Osteocyte (in vitro differentiated cells): ENCODE measurements around the gene ZBTB18. TPM values are rescaled to one million over a fixed set of nuclear protein-coding genes. Genes with fewer than 3 reads are reported as not detected.
"Not testable (repeated sequence)": the region's sequence is repeated elsewhere in the genome, so short reads cannot be mapped to it uniquely, and the experiment has no call there.

Source experiments
- DNase-seq: peaks from one replicate; pipeline ENCODE4 v3.0.0; 2021; ENCODE audit warnings: mixed read lengths; ENCODE audit not compliant: unreplicated experiment; ENCODE audit errors: extremely low spot score
- H3K27ac Mint-ChIP-seq: one replicate; pipeline ENCODE4 v1.8.0; 2021; ENCODE audit warnings: mild to moderate bottlenecking, mixed read lengths; ENCODE audit not compliant: unreplicated experiment
- H3K27me3 Mint-ChIP-seq: one replicate; pipeline ENCODE4 v1.8.0; 2021; ENCODE audit warnings: mixed read lengths; ENCODE audit not compliant: unreplicated experiment
- H3K36me3 Mint-ChIP-seq: one replicate; pipeline ENCODE4 v1.8.0; 2021; ENCODE audit warnings: mixed read lengths; ENCODE audit not compliant: unreplicated experiment
- H3K4me1 Mint-ChIP-seq: one replicate; pipeline ENCODE4 v1.8.0; 2021; ENCODE audit warnings: mixed read lengths; ENCODE audit not compliant: unreplicated experiment
- H3K4me3 Mint-ChIP-seq: one replicate; pipeline ENCODE4 v1.8.0; 2021; ENCODE audit warnings: mild to moderate bottlenecking, moderate library complexity, mixed read lengths; ENCODE audit not compliant: unreplicated experiment
- H3K9me3 Mint-ChIP-seq: one replicate; pipeline ENCODE4 v1.8.0; 2021; ENCODE audit warnings: mixed read lengths; ENCODE audit not compliant: unreplicated experiment
- total RNA-seq: library from RNA; stranded (reverse); gene quantifications from 2 replicates; pipeline ENCODE4 v1.2.1, GENCODE V29; 2021
- TF ChIP-seq, protein P1 (sequence below): fragments of 200-600 bp; sonication (generic); IDR thresholded peaks from 2 replicates; pipeline ENCODE4 v1.5.0; 2021; ENCODE audit warnings: antibody characterized with exemption, mild to moderate bottlenecking, moderate library complexity

The ZBTB18 gene
- total RNA-seq, 1 donor from 2014 or later: 24.2 TPM

DNA sequence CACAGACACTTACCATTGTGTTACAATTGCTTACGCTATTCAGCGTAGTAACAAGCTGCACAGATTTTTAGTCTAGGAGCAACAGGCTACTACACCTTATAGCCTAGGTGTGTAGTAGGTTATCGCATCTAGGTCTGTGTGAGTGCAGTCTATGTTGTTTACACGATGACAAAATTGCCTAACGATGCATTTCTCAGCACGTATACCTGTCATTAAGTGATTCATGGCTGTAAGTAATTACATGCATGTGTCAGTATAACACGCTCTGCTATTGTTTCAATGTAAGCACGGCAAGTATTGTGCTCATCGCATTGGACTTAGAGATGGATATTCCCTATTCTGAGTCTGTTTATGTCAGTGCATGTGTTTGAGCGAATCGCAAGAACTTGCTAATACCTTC, 15.7 kb upstream of the ZBTB18 start:
- H3K27me3 Mint-ChIP-seq: no peaks in the 10 kb centered on the region
- H3K27ac Mint-ChIP-seq: no peak overlapping the region
- peaks cover 1% of the 10 kb centered on the region for H3K4me1 Mint-ChIP-seq
- DNase-seq: no peak
- H3K9me3 Mint-ChIP-seq: no peaks in the 10 kb centered on the region
- no peaks in the 10 kb centered on the region for H3K36me3 Mint-ChIP-seq
- TF ChIP-seq, protein P1, sequence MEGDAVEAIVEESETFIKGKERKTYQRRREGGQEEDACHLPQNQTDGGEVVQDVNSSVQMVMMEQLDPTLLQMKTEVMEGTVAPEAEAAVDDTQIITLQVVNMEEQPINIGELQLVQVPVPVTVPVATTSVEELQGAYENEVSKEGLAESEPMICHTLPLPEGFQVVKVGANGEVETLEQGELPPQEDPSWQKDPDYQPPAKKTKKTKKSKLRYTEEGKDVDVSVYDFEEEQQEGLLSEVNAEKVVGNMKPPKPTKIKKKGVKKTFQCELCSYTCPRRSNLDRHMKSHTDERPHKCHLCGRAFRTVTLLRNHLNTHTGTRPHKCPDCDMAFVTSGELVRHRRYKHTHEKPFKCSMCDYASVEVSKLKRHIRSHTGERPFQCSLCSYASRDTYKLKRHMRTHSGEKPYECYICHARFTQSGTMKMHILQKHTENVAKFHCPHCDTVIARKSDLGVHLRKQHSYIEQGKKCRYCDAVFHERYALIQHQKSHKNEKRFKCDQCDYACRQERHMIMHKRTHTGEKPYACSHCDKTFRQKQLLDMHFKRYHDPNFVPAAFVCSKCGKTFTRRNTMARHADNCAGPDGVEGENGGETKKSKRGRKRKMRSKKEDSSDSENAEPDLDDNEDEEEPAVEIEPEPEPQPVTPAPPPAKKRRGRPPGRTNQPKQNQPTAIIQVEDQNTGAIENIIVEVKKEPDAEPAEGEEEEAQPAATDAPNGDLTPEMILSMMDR: no peak
- no peak overlapping the region for H3K4me3 Mint-ChIP-seq

DNA sequence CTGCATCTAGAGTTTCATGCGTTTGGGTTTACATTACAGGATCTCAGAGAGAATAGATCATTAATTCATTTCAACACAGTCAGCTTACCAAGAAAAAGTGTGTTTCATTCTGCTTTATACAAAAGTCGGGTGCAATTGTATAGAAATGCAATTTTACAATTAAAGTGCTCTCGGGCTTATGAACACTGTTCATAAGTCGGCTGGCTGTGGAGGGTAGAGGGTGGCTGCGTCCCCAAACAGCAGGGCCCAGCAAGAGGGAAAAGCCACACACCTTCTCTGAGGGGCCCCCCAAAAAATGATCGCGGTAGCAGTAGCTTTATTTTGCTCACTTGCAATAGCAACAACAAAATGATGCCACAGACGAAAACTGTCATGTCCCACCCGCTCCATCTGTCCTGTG, 13.8 kb upstream of the ZBTB18 start:
- H3K27ac Mint-ChIP-seq: no peak overlapping the region
- no peaks in the 10 kb centered on the region for H3K36me3 Mint-ChIP-seq
- TF ChIP-seq, protein P1: no peak
- DNase-seq: no peak
- no peak overlapping the region for H3K4me3 Mint-ChIP-seq
- H3K4me1 Mint-ChIP-seq: peaks cover 1% of the 10 kb centered on the region
- no peaks in the 10 kb centered on the region for H3K9me3 Mint-ChIP-seq
- no peaks in the 10 kb centered on the region for H3K27me3 Mint-ChIP-seq

DNA sequence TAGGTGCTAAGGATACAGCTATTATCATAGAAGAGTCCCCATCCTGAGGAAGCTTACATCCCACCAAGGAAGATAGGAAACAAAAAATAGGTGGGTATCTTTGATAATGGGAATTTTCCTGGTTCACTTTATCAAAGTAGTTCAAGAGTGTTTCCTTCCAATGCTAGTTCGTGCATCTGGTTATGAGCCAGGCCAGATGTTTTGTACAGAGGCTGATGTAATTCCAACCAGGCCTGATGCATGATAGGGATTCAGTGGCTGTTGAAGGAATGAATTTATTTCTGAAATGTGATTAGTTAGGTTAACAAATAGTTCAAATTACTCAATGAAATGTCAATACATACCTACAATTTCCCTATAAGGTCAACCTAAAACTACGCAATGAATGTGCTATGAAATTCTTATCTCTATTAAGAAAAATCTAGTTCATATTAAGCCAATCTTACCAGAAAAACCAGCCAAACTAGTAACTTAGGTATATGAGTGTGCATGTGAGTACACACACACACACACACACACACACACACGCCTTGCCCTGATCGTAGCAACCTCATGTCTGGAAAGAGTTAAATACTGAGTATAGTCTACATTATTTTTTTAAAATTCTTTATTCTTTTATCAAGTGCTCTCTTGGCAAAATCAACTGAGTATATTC, 9.5 kb upstream of the ZBTB18 start:
- Mint-ChIP-seq H3K36me3 (no peaks in the 10 kb centered on the region), H3K4me3 (no peak overlapping the region), H3K9me3 (no peaks in the 10 kb centered on the region), H3K27me3 (no peaks in the 10 kb centered on the region), H3K4me1 (peaks cover 13% of the 10 kb centered on the region), H3K27ac (no peak overlapping the region)
- DNase-seq: no peak
- TF ChIP-seq, protein P1: no peak

DNA sequence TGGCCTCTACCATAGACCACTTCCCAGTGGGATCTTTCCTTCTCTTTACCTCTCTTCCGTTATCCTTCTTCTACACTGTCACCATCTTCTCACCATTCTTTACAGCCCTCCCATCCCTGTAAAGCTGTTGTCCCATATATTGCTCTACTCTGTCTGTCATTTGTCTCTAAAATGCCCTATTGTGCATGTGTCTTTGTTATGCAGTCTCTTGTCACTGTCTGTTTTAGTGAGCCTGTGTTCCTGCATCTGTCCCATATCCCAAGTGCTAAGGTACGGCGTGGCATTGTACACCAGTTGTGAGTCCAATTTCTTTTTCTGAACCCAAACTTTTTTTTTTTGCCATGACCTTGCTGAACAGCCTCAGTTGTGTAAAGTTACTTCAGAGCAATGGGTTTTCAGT, 8.8 kb upstream of the ZBTB18 start:
- no peaks in the 10 kb centered on the region for H3K36me3 Mint-ChIP-seq
- no peak for DNase-seq
- TF ChIP-seq, protein P1: no peak
- peaks cover 20% of the 10 kb centered on the region for H3K4me1 Mint-ChIP-seq
- H3K4me3 Mint-ChIP-seq: no peak overlapping the region
- no peaks in the 10 kb centered on the region for H3K9me3 Mint-ChIP-seq
- H3K27ac Mint-ChIP-seq: no peak overlapping the region
- no peaks in the 10 kb centered on the region for H3K27me3 Mint-ChIP-seq

DNA sequence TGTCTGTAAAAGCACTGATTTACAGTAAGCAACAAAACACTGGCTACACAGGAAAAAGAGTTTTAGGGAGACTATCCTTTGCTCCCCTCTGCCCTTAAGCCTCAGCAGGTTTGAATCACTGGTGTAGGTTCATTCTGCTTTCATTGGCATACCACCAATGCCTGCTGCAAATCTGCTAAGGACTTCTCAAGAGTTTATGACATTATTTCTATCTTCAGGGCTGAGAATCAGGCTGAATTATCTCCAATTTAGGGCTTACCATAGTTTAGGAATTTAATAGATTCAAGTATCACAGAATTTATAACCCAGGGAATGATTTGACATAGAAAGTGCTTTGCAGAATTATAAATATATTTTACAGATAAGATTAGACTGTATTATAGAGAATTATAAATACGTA, 6.7 kb upstream of the ZBTB18 start:
- no peaks in the 10 kb centered on the region for H3K9me3 Mint-ChIP-seq
- H3K27me3 Mint-ChIP-seq: no peaks in the 10 kb centered on the region
- peaks cover 22% of the 10 kb centered on the region for H3K4me1 Mint-ChIP-seq
- H3K36me3 Mint-ChIP-seq: no peaks in the 10 kb centered on the region
- TF ChIP-seq, protein P1: no peak
- H3K27ac Mint-ChIP-seq: no peak overlapping the region
- no peak for DNase-seq
- no peak overlapping the region for H3K4me3 Mint-ChIP-seq

DNA sequence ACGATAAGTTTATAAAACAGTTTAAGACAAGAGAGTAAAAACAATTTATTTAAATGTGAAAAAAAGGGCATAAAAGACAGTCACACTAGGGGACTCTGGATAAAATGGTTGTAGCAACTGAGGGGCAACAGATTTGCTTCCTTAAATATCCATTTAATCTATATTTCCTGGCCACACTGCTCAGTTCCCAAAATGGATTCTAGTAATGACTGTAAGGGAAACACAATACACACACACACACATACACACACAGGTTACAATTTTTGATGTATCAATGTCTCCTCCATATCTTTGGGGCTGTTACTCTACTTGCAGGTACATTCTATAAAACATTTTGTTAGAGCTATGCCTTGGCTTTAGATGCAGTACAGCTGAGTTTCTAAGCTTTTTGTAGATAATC, 4.8 kb upstream of the ZBTB18 start:
- not testable (repeated sequence) for H3K36me3 Mint-ChIP-seq, H3K4me3 Mint-ChIP-seq, H3K9me3 Mint-ChIP-seq, DNase-seq, H3K27me3 Mint-ChIP-seq
- peaks cover 31% of the 10 kb centered on the region for H3K4me1 Mint-ChIP-seq
- H3K27ac Mint-ChIP-seq: peak overlapping the region; percentile 99
